Measurements from ENCODE around the gene SERPING1.

SERPING1 gene

GRCh38 chr11:57599381-57599780 lies 1.9 kb downstream of the SERPING1 start:
- TF ChIP-seq CTBP1 (IDR thresholded peaks at IDR 0.05; ENCODE audit: borderline replicate concordance) (no peak), FOXA1 (IDR thresholded peaks at IDR 0.05) (no peak), FOXK2 (IDR thresholded peaks at IDR 0.05) (no peak), FOXM1 (IDR thresholded peaks at IDR 0.05; ENCODE audit: borderline replicate concordance) (no peak), SP1 (IDR thresholded peaks at IDR 0.05) (no peak), TARDBP (IDR thresholded peaks at IDR 0.05) (no peak), LEF1 (IDR thresholded peaks at IDR 0.05; ENCODE audit: borderline replicate concordance) (no peak), ARNT (IDR thresholded peaks at IDR 0.05) (no peak), ZNF384 (IDR thresholded peaks at IDR 0.05) (no peak), NFRKB (IDR thresholded peaks at IDR 0.05) (no peak), L3MBTL2 (conservative IDR thresholded peaks at IDR 0.05) (no peak), ELF4 (IDR thresholded peaks at IDR 0.05) (no peak), HDGF (IDR thresholded peaks at IDR 0.05; ENCODE audit: borderline replicate concordance) (no peak), PKNOX1 (IDR thresholded peaks at IDR 0.05) (no peak), BHLHE40 (IDR thresholded peaks at IDR 0.05; ENCODE audit: borderline replicate concordance) (no peak), SUZ12 (IDR thresholded peaks at IDR 0.05) (no peak)
- CTCF ChIA-PET, result interaction anchor here (1.4 to 1.5 kb wide), 2 partner anchors 31 to 42 kb away, joined by 3 to 5 read pairs; no protein-coding TSS in a partner anchor
- POLR2A ChIA-PET, result no interaction called here
- no peak for DNase-seq (ENCODE audit: extremely low spot score)

GRCh38 chr11:57601297-57601696 lies 3.8 kb downstream of the SERPING1 start:
- ChIA-PET POLR2A (no interaction called here), CTCF (interaction anchor here (0.8 kb wide), 1 partner anchor 40 kb away, joined by 3 read pairs; no protein-coding TSS in a partner anchor)
- TF ChIP-seq SUZ12 (IDR thresholded peaks at IDR 0.05) (no peak), BHLHE40 (IDR thresholded peaks at IDR 0.05; ENCODE audit: borderline replicate concordance) (no peak), FOXK2 (IDR thresholded peaks at IDR 0.05) (no peak), LEF1 (IDR thresholded peaks at IDR 0.05; ENCODE audit: borderline replicate concordance) (no peak), FOXA1 (IDR thresholded peaks at IDR 0.05) (no peak), PKNOX1 (IDR thresholded peaks at IDR 0.05) (no peak), NFRKB (IDR thresholded peaks at IDR 0.05) (no peak), CTBP1 (IDR thresholded peaks at IDR 0.05; ENCODE audit: borderline replicate concordance) (no peak), FOXM1 (IDR thresholded peaks at IDR 0.05; ENCODE audit: borderline replicate concordance) (no peak), ARNT (IDR thresholded peaks at IDR 0.05) (no peak), HDGF (IDR thresholded peaks at IDR 0.05; ENCODE audit: borderline replicate concordance) (no peak), TARDBP (IDR thresholded peaks at IDR 0.05) (no peak), L3MBTL2 (conservative IDR thresholded peaks at IDR 0.05) (no peak), ELF4 (IDR thresholded peaks at IDR 0.05) (no peak), SP1 (IDR thresholded peaks at IDR 0.05) (no peak), ZNF384 (IDR thresholded peaks at IDR 0.05) (no peak)
- DNase-seq (ENCODE audit: extremely low spot score), result no peak

- ChIA-PET CTCF (interaction anchor here (1.5 kb wide), 1 partner anchor 37 kb away, joined by 4 read pairs; no protein-coding TSS in a partner anchor), POLR2A (no interaction called here)
- no peak for TF ChIP-seq LEF1 (IDR thresholded peaks at IDR 0.05; ENCODE audit: borderline replicate concordance)
- no peak for TF ChIP-seq L3MBTL2 (conservative IDR thresholded peaks at IDR 0.05)
- no peak for TF ChIP-seq PKNOX1 (IDR thresholded peaks at IDR 0.05)
- no peak for TF ChIP-seq SUZ12 (IDR thresholded peaks at IDR 0.05)
- no peak for TF ChIP-seq SP1 (IDR thresholded peaks at IDR 0.05)
- TF ChIP-seq FOXK2 (IDR thresholded peaks at IDR 0.05), result no peak
- TF ChIP-seq CTBP1 (IDR thresholded peaks at IDR 0.05; ENCODE audit: borderline replicate concordance), result no peak
- TF ChIP-seq NFRKB (IDR thresholded peaks at IDR 0.05), result no peak
- no peak for TF ChIP-seq ELF4 (IDR thresholded peaks at IDR 0.05)
- no peak for TF ChIP-seq FOXM1 (IDR thresholded peaks at IDR 0.05; ENCODE audit: borderline replicate concordance)
- TF ChIP-seq ZNF384 (IDR thresholded peaks at IDR 0.05), result no peak
- no peak for TF ChIP-seq ARNT (IDR thresholded peaks at IDR 0.05)
- no peak for TF ChIP-seq HDGF (IDR thresholded peaks at IDR 0.05; ENCODE audit: borderline replicate concordance)
- TF ChIP-seq FOXA1 (IDR thresholded peaks at IDR 0.05), result no peak
- TF ChIP-seq TARDBP (IDR thresholded peaks at IDR 0.05), result no peak
- TF ChIP-seq BHLHE40 (IDR thresholded peaks at IDR 0.05; ENCODE audit: borderline replicate concordance), result no peak
- DNase-seq (ENCODE audit: extremely low spot score), result no peak
These were observed 7.0 kb downstream of the SERPING1 start for GRCh38 chr11:57604296-57605027.

- ChIA-PET POLR2A (no interaction called here), CTCF (interaction anchor here (0.6 to 1.5 kb wide), 2 partner anchors 36 to 37 kb away, joined by 4 read pairs; partner anchors contain the start of gene UBE2L6)
- TF ChIP-seq FOXK2 (IDR thresholded peaks at IDR 0.05) (no peak), BHLHE40 (IDR thresholded peaks at IDR 0.05; ENCODE audit: borderline replicate concordance) (no peak), CTBP1 (IDR thresholded peaks at IDR 0.05; ENCODE audit: borderline replicate concordance) (no peak), FOXM1 (IDR thresholded peaks at IDR 0.05; ENCODE audit: borderline replicate concordance) (no peak), ARNT (IDR thresholded peaks at IDR 0.05) (no peak), LEF1 (IDR thresholded peaks at IDR 0.05; ENCODE audit: borderline replicate concordance) (no peak), HDGF (IDR thresholded peaks at IDR 0.05; ENCODE audit: borderline replicate concordance) (no peak), ZNF384 (IDR thresholded peaks at IDR 0.05) (no peak), L3MBTL2 (conservative IDR thresholded peaks at IDR 0.05) (no peak)
- no peak for DNase-seq (ENCODE audit: extremely low spot score)
These were observed 7.5 kb downstream of the SERPING1 start for GRCh38 chr11:57605028-57605420.

GRCh38 chr11:57610170-57610569 lies 12.7 kb downstream of the SERPING1 start:
- TF ChIP-seq SUZ12 (IDR thresholded peaks at IDR 0.05), result no peak
- no peak for TF ChIP-seq FOXM1 (IDR thresholded peaks at IDR 0.05; ENCODE audit: borderline replicate concordance)
- TF ChIP-seq HDGF (IDR thresholded peaks at IDR 0.05; ENCODE audit: borderline replicate concordance), result no peak
- no peak for TF ChIP-seq SP1 (IDR thresholded peaks at IDR 0.05)
- no peak for TF ChIP-seq L3MBTL2 (conservative IDR thresholded peaks at IDR 0.05)
- TF ChIP-seq LEF1 (IDR thresholded peaks at IDR 0.05; ENCODE audit: borderline replicate concordance), result no peak
- TF ChIP-seq CTBP1 (IDR thresholded peaks at IDR 0.05; ENCODE audit: borderline replicate concordance), result no peak
- TF ChIP-seq PKNOX1 (IDR thresholded peaks at IDR 0.05), result no peak
- no peak for TF ChIP-seq TARDBP (IDR thresholded peaks at IDR 0.05)
- no peak for TF ChIP-seq BHLHE40 (IDR thresholded peaks at IDR 0.05; ENCODE audit: borderline replicate concordance)
- TF ChIP-seq FOXK2 (IDR thresholded peaks at IDR 0.05), result no peak
- TF ChIP-seq FOXA1 (IDR thresholded peaks at IDR 0.05), result no peak
- no peak for TF ChIP-seq ARNT (IDR thresholded peaks at IDR 0.05)
- TF ChIP-seq ELF4 (IDR thresholded peaks at IDR 0.05), result no peak
- TF ChIP-seq ZNF384 (IDR thresholded peaks at IDR 0.05), result no peak
- TF ChIP-seq NFRKB (IDR thresholded peaks at IDR 0.05), result no peak
- ChIA-PET POLR2A (no interaction called here), CTCF (no interaction called here)
- no peak for DNase-seq (ENCODE audit: extremely low spot score)

Data from HEK293T (cell line).